Activated B cell treated with CpG ODN at 0.5 μM for 24 hours (primary cell): ENCODE results near the gene RIMBP2. TPM values are rescaled to one million over a fixed set of nuclear protein-coding genes. Genes with fewer than 3 reads are reported as not detected.

Source experiments
- ATAC-seq: fragments of 200-7000 bp; cut with Tn5 transposase; one replicate; pipeline ENCODE4 v1.10.0; 2021; ENCODE audit warnings: low read depth, mild to moderate bottlenecking, moderate library complexity
- CTCF ChIA-PET: fragments of 350-600 bp; sonication (Branson Sonifier 250); formaldehyde crosslinking; loops from one replicate; lab custom pipeline; 2021; ENCODE audit warnings: antibody characterized with exemption; lab: Charles Lee
- POLR2A ChIA-PET: fragments of 350-600 bp; sonication (Branson Sonifier 250); formaldehyde crosslinking; loops from one replicate; lab custom pipeline; 2021; ENCODE audit warnings: antibody characterized with exemption; lab: Charles Lee
- DNase-seq: peaks from one replicate; pipeline ENCODE4 v3.0.0; 2022
- H3K27ac Mint-ChIP-seq: one replicate; pipeline ENCODE4 v1.8.0; 2020; ENCODE audit warnings: mixed read lengths
- H3K27me3 Mint-ChIP-seq: one replicate; pipeline ENCODE4 v1.8.0; 2021; ENCODE audit warnings: mixed read lengths
- H3K36me3 Mint-ChIP-seq: one replicate; pipeline ENCODE4 v1.8.0; 2021; ENCODE audit warnings: low read depth, mixed read lengths
- H3K4me1 Mint-ChIP-seq: one replicate; pipeline ENCODE4 v1.8.0; 2021; ENCODE audit warnings: mixed read lengths
- H3K4me3 Mint-ChIP-seq: one replicate; pipeline ENCODE4 v1.8.0; 2020; ENCODE audit warnings: mild to moderate bottlenecking, mixed read lengths
- H3K9me3 Mint-ChIP-seq: one replicate; pipeline ENCODE4 v1.8.0; 2020; ENCODE audit warnings: mixed read lengths
- CTCF ChIP-seq: fragments of 200-600 bp; IDR thresholded peaks from one replicate; pipeline ENCODE4 v1.8.0; 2022; ENCODE audit warnings: antibody characterized with exemption, mild to moderate bottlenecking
- intact Hi-C: fragments of 100-400 bp; cut with micrococcal nuclease; formaldehyde crosslinking; loops from one replicate; pipeline ENCODE4 v1.15.1; 2024
- total RNA-seq: library from RNA; stranded (reverse); gene quantifications from 2 replicates; pipeline ENCODE4 v1.2.3, GENCODE V29; 2022

The RIMBP2 gene
- total RNA-seq, 1 donor from 2014 or later = not detected

- ChIA-PET CTCF (no interaction called here), POLR2A (no interaction called here)
- ATAC-seq (no peak), DNase-seq (no peak)
- intact Hi-C loops = no loop called here
- Mint-ChIP-seq H3K27me3 (no peaks in the 10 kb centered on the region), H3K9me3 (peaks cover 2% of the 10 kb centered on the region), H3K27ac (no peak overlapping the region), H3K4me3 (no peak overlapping the region), H3K4me1 (no peaks in the 10 kb centered on the region), H3K36me3 (no peaks in the 10 kb centered on the region)
- no peak for TF ChIP-seq CTCF
Observed at GRCh38 chr12:130468700-130469245, 247.3 kb downstream of the RIMBP2 start.

- ChIA-PET CTCF (no interaction called here), POLR2A (no interaction called here)
- TF ChIP-seq CTCF = no peak
- Mint-ChIP-seq H3K4me3 (no peak overlapping the region), H3K4me1 (no peaks in the 10 kb centered on the region), H3K36me3 (no peaks in the 10 kb centered on the region), H3K9me3 (peaks cover 2% of the 10 kb centered on the region), H3K27ac (no peak overlapping the region), H3K27me3 (no peaks in the 10 kb centered on the region)
- ATAC-seq (no peak), DNase-seq (no peak)
- intact Hi-C loops = no loop called here
Observed at GRCh38 chr12:130468186-130468585, 247.9 kb downstream of the RIMBP2 start.

- H3K27me3 Mint-ChIP-seq = no peaks in the 10 kb centered on the region
- no peaks in the 10 kb centered on the region for H3K4me1 Mint-ChIP-seq
- ChIA-PET CTCF (no interaction called here), POLR2A (no interaction called here)
- no peak overlapping the region for H3K4me3 Mint-ChIP-seq
- no peak overlapping the region for H3K27ac Mint-ChIP-seq
- ATAC-seq (no peak), DNase-seq (no peak)
- intact Hi-C loops = no loop called here
- H3K9me3 Mint-ChIP-seq = peaks cover 2% of the 10 kb centered on the region
- no peaks in the 10 kb centered on the region for H3K36me3 Mint-ChIP-seq
- no peak for TF ChIP-seq CTCF
Observed at GRCh38 chr12:130465626-130466025, 250.5 kb downstream of the RIMBP2 start.

- H3K4me3 Mint-ChIP-seq = no peak overlapping the region
- DNase-seq (no peak), ATAC-seq (no peak)
- no peaks in the 10 kb centered on the region for H3K27me3 Mint-ChIP-seq
- intact Hi-C loops = no loop called here
- CTCF ChIA-PET = no interaction called here
- POLR2A ChIA-PET = no interaction called here
- TF ChIP-seq CTCF = no peak
- peaks cover 2% of the 10 kb centered on the region for H3K9me3 Mint-ChIP-seq
- no peak overlapping the region for H3K27ac Mint-ChIP-seq
- no peaks in the 10 kb centered on the region for H3K36me3 Mint-ChIP-seq
- H3K4me1 Mint-ChIP-seq = no peaks in the 10 kb centered on the region
Observed at GRCh38 chr12:130465046-130465445, 251.1 kb downstream of the RIMBP2 start.

- intact Hi-C loops = no loop called here
- no peak overlapping the region for H3K4me3 Mint-ChIP-seq
- ChIA-PET POLR2A (no interaction called here), CTCF (no interaction called here)
- peaks cover 2% of the 10 kb centered on the region for H3K9me3 Mint-ChIP-seq
- no peak overlapping the region for H3K27ac Mint-ChIP-seq
- no peaks in the 10 kb centered on the region for H3K27me3 Mint-ChIP-seq
- H3K36me3 Mint-ChIP-seq = no peaks in the 10 kb centered on the region
- DNase-seq = no peak
- TF ChIP-seq CTCF = no peak
- H3K4me1 Mint-ChIP-seq = no peaks in the 10 kb centered on the region
- no peak for ATAC-seq
Observed at GRCh38 chr12:130463818-130464670, 252.1 kb downstream of the RIMBP2 start.
